Measurements from ENCODE around the gene DENND1B. TPM values are rescaled to one million over a fixed set of nuclear protein-coding genes. Genes with fewer than 3 reads are reported as not detected.
"Not testable (repeated sequence)": the region's sequence is repeated elsewhere in the genome, so short reads cannot be mapped to it uniquely, and the experiment has no call there.

Gene DENND1B
- total RNA-seq, 1 donor from 2014 or later, result 7.5 TPM

- Histone ChIP-seq H3K27me3 (ENCODE audit: control insufficient read depth, insufficient read depth, low read length) (no peaks in the 10 kb centered on the region), H3K4me3 (ENCODE audit: low read depth, low read length) (no peak overlapping the region), H3K36me3 (ENCODE audit: control insufficient read depth, insufficient read depth, low read length) (no peaks in the 10 kb centered on the region)
- no peak for TF ChIP-seq CTCF (IDR thresholded peaks at IDR 0.05; ENCODE audit: insufficient read depth, low read length, poor library complexity, severe bottlenecking)
- DNase-seq (ENCODE audit: low read depth), result no peak
Measured at GRCh38 chr1:197599789-197600188, 175.5 kb downstream of the DENND1B start.

GRCh38 chr1:197598935-197599334 is 176.3 kb downstream of the DENND1B start:
- H3K27me3 ChIP-seq (ENCODE audit: control insufficient read depth, insufficient read depth, low read length), result no peaks in the 10 kb centered on the region
- no peak for DNase-seq (ENCODE audit: low read depth)
- TF ChIP-seq CTCF (IDR thresholded peaks at IDR 0.05; ENCODE audit: insufficient read depth, low read length, poor library complexity, severe bottlenecking), result no peak
- H3K4me3 ChIP-seq (ENCODE audit: low read depth, low read length), result no peak overlapping the region
- H3K36me3 ChIP-seq (ENCODE audit: control insufficient read depth, insufficient read depth, low read length), result no peaks in the 10 kb centered on the region

- Histone ChIP-seq H3K36me3 (ENCODE audit: control insufficient read depth, insufficient read depth, low read length) (no peaks in the 10 kb centered on the region), H3K4me3 (ENCODE audit: low read depth, low read length) (no peak overlapping the region), H3K27me3 (ENCODE audit: control insufficient read depth, insufficient read depth, low read length) (no peaks in the 10 kb centered on the region)
- DNase-seq (ENCODE audit: low read depth), result no peak
- TF ChIP-seq CTCF (IDR thresholded peaks at IDR 0.05; ENCODE audit: insufficient read depth, low read length, poor library complexity, severe bottlenecking), result no peak
Measured at GRCh38 chr1:197595304-197595904, 179.9 kb downstream of the DENND1B start.

GRCh38 chr1:197590687-197591086 is 184.6 kb downstream of the DENND1B start:
- H3K36me3 ChIP-seq (ENCODE audit: control insufficient read depth, insufficient read depth, low read length), result no peaks in the 10 kb centered on the region
- no peak for DNase-seq (ENCODE audit: low read depth)
- no peak for TF ChIP-seq CTCF (IDR thresholded peaks at IDR 0.05; ENCODE audit: insufficient read depth, low read length, poor library complexity, severe bottlenecking)
- no peaks in the 10 kb centered on the region for H3K27me3 ChIP-seq (ENCODE audit: control insufficient read depth, insufficient read depth, low read length)
- H3K4me3 ChIP-seq (ENCODE audit: low read depth, low read length), result no peak overlapping the region

- Histone ChIP-seq H3K36me3 (ENCODE audit: control insufficient read depth, insufficient read depth, low read length) (no peaks in the 10 kb centered on the region), H3K27me3 (ENCODE audit: control insufficient read depth, insufficient read depth, low read length) (no peaks in the 10 kb centered on the region), H3K4me3 (ENCODE audit: low read depth, low read length) (no peak overlapping the region)
- no peak for DNase-seq (ENCODE audit: low read depth)
- no peak for TF ChIP-seq CTCF (IDR thresholded peaks at IDR 0.05; ENCODE audit: insufficient read depth, low read length, poor library complexity, severe bottlenecking)
Measured at GRCh38 chr1:197585809-197586208, 189.5 kb downstream of the DENND1B start.

- DNase-seq (ENCODE audit: low read depth), result no peak
- no peak overlapping the region for H3K4me3 ChIP-seq (ENCODE audit: low read depth, low read length)
- no peak for TF ChIP-seq CTCF (IDR thresholded peaks at IDR 0.05; ENCODE audit: insufficient read depth, low read length, poor library complexity, severe bottlenecking)
- H3K36me3 ChIP-seq (ENCODE audit: control insufficient read depth, insufficient read depth, low read length), result no peaks in the 10 kb centered on the region
- H3K27me3 ChIP-seq (ENCODE audit: control insufficient read depth, insufficient read depth, low read length), result no peaks in the 10 kb centered on the region
Measured at GRCh38 chr1:197577580-197577979, 197.7 kb downstream of the DENND1B start.

- H3K36me3 ChIP-seq (ENCODE audit: control insufficient read depth, insufficient read depth, low read length); H3K4me3 ChIP-seq (ENCODE audit: low read depth, low read length); H3K27me3 ChIP-seq (ENCODE audit: control insufficient read depth, insufficient read depth, low read length); DNase-seq (ENCODE audit: low read depth): not testable (repeated sequence)
Measured at GRCh38 chr1:197575531-197575930, 199.7 kb downstream of the DENND1B start.
